B cell (primary cell): ENCODE results near the gene DGCR8. TPM values are rescaled to one million over a fixed set of nuclear protein-coding genes. Genes with fewer than 3 reads are reported as not detected.

Experiments used
- ATAC-seq: fragments of 200-7000 bp; cut with Tn5 transposase; one replicate; pipeline ENCODE4 v1.10.0; 2021; ENCODE audit warnings: low read depth, mild to moderate bottlenecking, moderate number of reproducible peaks, moderate library complexity
- CTCF ChIA-PET: fragments of 350-600 bp; sonication (Branson Sonifier 250); formaldehyde crosslinking; loops from one replicate; lab custom pipeline; 2021; ENCODE audit warnings: antibody characterized with exemption, inconsistent platforms; lab: Charles Lee
- POLR2A ChIA-PET: fragments of 350-600 bp; sonication (Branson Sonifier 250); formaldehyde crosslinking; loops from one replicate; lab custom pipeline; 2021; ENCODE audit warnings: antibody characterized with exemption; lab: Charles Lee
- DNase-seq: peaks from one replicate; pipeline ENCODE4 v3.0.0; 2013
- H2AFZ ChIP-seq: 2 replicates; pipeline ENCODE4 v1.6.1; 2012; ENCODE audit warnings: mild to moderate bottlenecking, low read depth, low read length; ENCODE audit not compliant: insufficient read depth, poor library complexity, severe bottlenecking
- H3K27ac ChIP-seq, 2 donors: 1 replicate in 1 of 2; 2 replicates in 1 of 2; pipeline ENCODE4 v1.5.1; 2012 to 2013; ENCODE audit warnings: low read length in 2 of 2, mild to moderate bottlenecking in 2 of 2, moderate library complexity in 1 of 2
- H3K27me3 ChIP-seq, 4 experiments: fragments of 200-600 bp in 1 of 4; sonication (generic) in 1 of 4; replicated peaks in 1 of 4; 1 replicate in 2 of 4; 2 replicates in 2 of 4; pipeline versions ENCODE4 v1.6.1 to v1.7.0; 2013 to 2016; ENCODE audit warnings: low read length in 3 of 4, mild to moderate bottlenecking in 2 of 4, mixed read lengths in 1 of 4, moderate library complexity in 1 of 4; ENCODE audit not compliant: insufficient read depth in 4 of 4, control insufficient read depth in 3 of 4; ENCODE audit errors: control extremely low read depth in 1 of 4
- H3K36me3 ChIP-seq, 2 experiments: replicated peaks in 1 of 2; 1 replicate in 1 of 2; 2 replicates in 1 of 2; pipeline versions ENCODE4 v1.6.1 to v1.7.1; 2013; ENCODE audit warnings: low read length in 1 of 2; ENCODE audit not compliant: insufficient read depth in 2 of 2, control insufficient read depth in 1 of 2; ENCODE audit errors: control extremely low read depth in 1 of 2, extremely low read depth in 1 of 2
- H3K4me1 ChIP-seq, 2 donors: fragments of 200-600 bp in 1 of 2; sonication (generic) in 1 of 2; 1 replicate in 1 of 2; 2 replicates in 1 of 2; pipeline versions ENCODE4 v1.5.1 to v1.6.1; 2013 to 2017; ENCODE audit warnings: low read length in 2 of 2; ENCODE audit not compliant: control insufficient read depth in 2 of 2, insufficient read depth in 2 of 2
- H3K4me2 ChIP-seq: replicated peaks from 2 replicates; pipeline ENCODE3; 2012; ENCODE audit warnings: mild to moderate bottlenecking, low read depth, low read length; ENCODE audit not compliant: poor library complexity, severe bottlenecking
- H3K4me3 ChIP-seq, 5 experiments: fragments of 200-600 bp in 1 of 5; sonication (generic) in 1 of 5; 1 replicate in 3 of 5; 2 replicates in 2 of 5; pipeline versions ENCODE4 v1.5.1 to v1.7.0; 2011 to 2016; ENCODE audit warnings: low read length in 4 of 5, mild to moderate bottlenecking in 4 of 5, low read depth in 2 of 5, control low read depth in 1 of 5, moderate library complexity in 1 of 5; ENCODE audit not compliant: insufficient read depth in 1 of 5; ENCODE audit errors: control extremely low read depth in 1 of 5, extremely low read depth in 1 of 5
- H3K79me2 ChIP-seq: fragments of 200-600 bp; sonication (generic); one replicate; pipeline ENCODE4 v1.6.0; 2016; ENCODE audit warnings: low read length; ENCODE audit not compliant: control insufficient read depth, insufficient read depth
- H3K9ac ChIP-seq: fragments of 200-600 bp; sonication (generic); 2 replicates; pipeline ENCODE4 v1.6.1; 2017; ENCODE audit warnings: mild to moderate bottlenecking, low read length, moderate library complexity
- H3K9me3 ChIP-seq, 3 donors: one replicate each; pipeline versions ENCODE4 v1.6.1 to v1.7.1; 2013; ENCODE audit warnings: low read length in 2 of 3; ENCODE audit not compliant: control insufficient read depth in 2 of 3, insufficient read depth in 1 of 3; ENCODE audit errors: control extremely low read depth in 1 of 3
- H4K20me1 ChIP-seq: 2 replicates; pipeline ENCODE4 v1.6.0; 2012; ENCODE audit warnings: mild to moderate bottlenecking, low read length; ENCODE audit not compliant: insufficient read depth, control insufficient read depth, poor library complexity, severe bottlenecking
- H3K27ac Mint-ChIP-seq: one replicate; pipeline ENCODE4 v1.8.0; 2021; ENCODE audit warnings: mixed read lengths
- H3K27me3 Mint-ChIP-seq: one replicate; pipeline ENCODE4 v1.8.0; 2021; ENCODE audit warnings: mixed read lengths
- H3K4me1 Mint-ChIP-seq: one replicate; pipeline ENCODE4 v1.8.0; 2021; ENCODE audit warnings: mixed read lengths
- H3K4me3 Mint-ChIP-seq: one replicate; pipeline ENCODE4 v1.8.0; 2021; ENCODE audit warnings: mixed read lengths
- H3K9me3 Mint-ChIP-seq: one replicate; pipeline ENCODE4 v1.8.0; 2022; ENCODE audit warnings: mixed read lengths; ENCODE audit not compliant: insufficient read depth
- EZH2 ChIP-seq: IDR thresholded peaks from 2 replicates; pipeline ENCODE4 v1.6.1; 2012; ENCODE audit warnings: borderline replicate concordance, low read depth, mild to moderate bottlenecking, moderate library complexity, low read length; ENCODE audit not compliant: insufficient read depth, poor library complexity, severe bottlenecking
- WGBS: methylation state at CpG from one replicate; pipeline ENCODE4 v1.1.5; 2013; ENCODE audit warnings: missing lambda C conversion rate; ENCODE audit not compliant: insufficient coverage; 5-methylcytosine and 5-hydroxymethylcytosine counted together
- intact Hi-C: fragments of 100-400 bp; cut with micrococcal nuclease; formaldehyde crosslinking; loops from one replicate; pipeline ENCODE4 v1.10.0; 2022
- polyA plus RNA-seq: library from polyadenylated mRNA; depleted of rRNA; stranded (reverse); fragments of >200 nt; gene quantifications from 2 replicates; pipeline ENCODE4 v1.2.3, GENCODE V29; 2012
- total RNA-seq, 2 donors: library from RNA; stranded (reverse); fragments of 120-200 nt in 1 of 2; gene quantifications; 1 replicate in 1 of 2; 2 replicates in 1 of 2; pipeline versions ENCODE4 v1.2.3 to v1.2.4, GENCODE V29; 2013 to 2022
- TF ChIP-seq, protein P1 (sequence below): fragments of 200-600 bp; IDR thresholded peaks from one replicate; pipeline ENCODE4 v1.8.0; 2022; ENCODE audit warnings: antibody characterized with exemption, mild to moderate bottlenecking

The DGCR8 gene
- total and polyA plus RNA-seq, 2 donors (not counting 1 experiment from before 2014, with no cell fraction given): 19.6 to 43.2 TPM

DNA sequence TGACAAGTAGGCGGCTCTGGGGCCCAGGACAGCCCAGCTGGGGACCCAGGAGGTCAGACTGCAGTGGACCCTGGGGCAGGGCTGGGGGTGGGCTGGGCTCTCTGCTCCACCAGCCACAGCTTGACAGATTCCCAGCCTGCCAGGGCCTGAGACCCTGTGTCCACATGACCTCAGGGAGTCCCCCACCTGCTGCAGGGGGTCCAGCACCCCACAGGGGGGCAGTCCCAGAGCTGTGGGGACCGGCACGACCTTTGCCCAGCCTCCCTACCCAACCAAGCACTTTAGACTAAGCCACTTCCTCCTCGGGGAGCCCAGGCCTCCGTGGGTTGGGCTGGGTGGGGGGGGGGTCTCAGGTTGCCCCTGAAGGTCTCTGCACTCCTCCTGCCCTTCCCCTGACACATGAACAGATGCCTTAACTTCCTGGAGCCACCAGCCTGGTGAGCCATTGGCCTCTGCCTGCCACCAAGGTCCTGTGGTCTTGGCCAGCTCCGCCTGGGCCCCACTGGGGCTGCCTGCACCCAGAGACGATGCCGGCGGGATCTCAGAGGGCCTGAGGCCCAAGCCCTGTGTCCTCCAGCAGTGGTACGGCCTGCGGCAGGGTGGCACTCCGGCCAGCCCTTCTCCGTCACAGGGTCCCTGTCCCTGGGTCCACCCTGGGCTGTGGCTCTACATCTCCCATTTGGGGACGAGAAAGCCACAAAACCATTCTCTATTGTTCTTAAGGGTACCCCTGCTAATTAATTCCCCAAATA, 67.4 kb downstream of the DGCR8 start:
- CTCF ChIA-PET: interaction anchor here (2.3 kb wide), 1 partner anchor 10 kb away, joined by 6 read pairs; no protein-coding TSS in a partner anchor
- Histone ChIP-seq H3K9ac (no peak overlapping the region), H3K9me3 (no peaks in the 10 kb centered on the region), H3K4me1 (peaks cover 0 to 3% of the 10 kb centered on the region in 2 donors), H3K79me2 (no peaks in the 10 kb centered on the region), H3K27me3 (no peaks in the 10 kb centered on the region), H3K36me3 (no peaks in the 10 kb centered on the region), H2AFZ (no peak overlapping the region), H3K4me2 (no peak overlapping the region), H3K27ac (no peak overlapping the region), H4K20me1 (no peaks in the 10 kb centered on the region), H3K4me3 (no peak overlapping the region)
- Mint-ChIP-seq H3K9me3 (no peaks in the 10 kb centered on the region), H3K27ac (no peak overlapping the region), H3K4me1 (peaks cover 4% of the 10 kb centered on the region), H3K27me3 (no peaks in the 10 kb centered on the region), H3K4me3 (no peak overlapping the region)
- intact Hi-C loops: no loop called here
- no peak for DNase-seq
- TF ChIP-seq EZH2: no peak
- TF ChIP-seq, protein P1, sequence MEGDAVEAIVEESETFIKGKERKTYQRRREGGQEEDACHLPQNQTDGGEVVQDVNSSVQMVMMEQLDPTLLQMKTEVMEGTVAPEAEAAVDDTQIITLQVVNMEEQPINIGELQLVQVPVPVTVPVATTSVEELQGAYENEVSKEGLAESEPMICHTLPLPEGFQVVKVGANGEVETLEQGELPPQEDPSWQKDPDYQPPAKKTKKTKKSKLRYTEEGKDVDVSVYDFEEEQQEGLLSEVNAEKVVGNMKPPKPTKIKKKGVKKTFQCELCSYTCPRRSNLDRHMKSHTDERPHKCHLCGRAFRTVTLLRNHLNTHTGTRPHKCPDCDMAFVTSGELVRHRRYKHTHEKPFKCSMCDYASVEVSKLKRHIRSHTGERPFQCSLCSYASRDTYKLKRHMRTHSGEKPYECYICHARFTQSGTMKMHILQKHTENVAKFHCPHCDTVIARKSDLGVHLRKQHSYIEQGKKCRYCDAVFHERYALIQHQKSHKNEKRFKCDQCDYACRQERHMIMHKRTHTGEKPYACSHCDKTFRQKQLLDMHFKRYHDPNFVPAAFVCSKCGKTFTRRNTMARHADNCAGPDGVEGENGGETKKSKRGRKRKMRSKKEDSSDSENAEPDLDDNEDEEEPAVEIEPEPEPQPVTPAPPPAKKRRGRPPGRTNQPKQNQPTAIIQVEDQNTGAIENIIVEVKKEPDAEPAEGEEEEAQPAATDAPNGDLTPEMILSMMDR: no peak
- WGBS: 68% methylated on average over 10 of the region's 14 CpGs
- POLR2A ChIA-PET: no interaction called here
- ATAC-seq: no peak

DNA sequence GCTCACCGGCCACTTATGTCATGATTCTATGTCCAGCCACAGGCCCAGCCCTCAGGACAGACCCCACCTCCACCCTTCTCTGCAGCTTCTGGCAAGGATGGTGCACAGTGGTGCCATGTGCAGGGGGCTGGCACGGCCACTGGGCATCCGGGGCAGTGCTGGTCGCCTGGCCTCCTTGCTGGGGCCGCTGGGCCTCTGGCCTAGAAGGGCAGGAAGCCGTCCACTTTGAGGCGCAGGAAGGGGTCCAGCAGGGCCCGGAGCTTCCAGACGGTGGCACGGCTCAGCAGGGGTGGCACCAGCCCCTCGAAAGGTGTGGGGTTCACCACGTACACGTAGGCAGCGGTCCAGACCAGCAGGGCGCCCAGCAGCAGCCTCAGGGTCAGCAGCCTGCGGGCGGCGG, 68.4 kb downstream of the DGCR8 start:
- WGBS: 94% methylated on average over 17 of the region's 18 CpGs

More for the DNA sequence above, 68.4 kb downstream of the DGCR8 start:
- Histone ChIP-seq H3K27me3 (no peaks in the 10 kb centered on the region), H3K9ac (no peak overlapping the region), H4K20me1 (no peaks in the 10 kb centered on the region), H3K79me2 (no peaks in the 10 kb centered on the region), H3K36me3 (no peaks in the 10 kb centered on the region), H3K4me2 (no peak overlapping the region), H3K27ac (no peak overlapping the region), H3K9me3 (no peaks in the 10 kb centered on the region), H3K4me3 (no peak overlapping the region), H3K4me1 (peaks cover 0 to 3% of the 10 kb centered on the region in 2 donors), H2AFZ (no peak overlapping the region)
- H3K27ac Mint-ChIP-seq: no peak overlapping the region
- H3K4me1 Mint-ChIP-seq: peaks cover 4% of the 10 kb centered on the region
- ATAC-seq (no peak), DNase-seq (no peak)
- ChIA-PET CTCF (no interaction called here), POLR2A (no interaction called here)
- TF ChIP-seq EZH2: no peak
- TF ChIP-seq, protein P1: no peak
- no peak overlapping the region for H3K4me3 Mint-ChIP-seq
- no peaks in the 10 kb centered on the region for H3K9me3 Mint-ChIP-seq
- H3K27me3 Mint-ChIP-seq: no peaks in the 10 kb centered on the region
- intact Hi-C loops: no loop called here
